SIG-M5 treated with dmso at 0.1 percent for 504 hours (cell line): ENCODE measurements around the gene PRF1.
"Not testable (repeated sequence)": the region's sequence is repeated elsewhere in the genome, so short reads cannot be mapped to it uniquely, and the experiment has no call there.

Experiments used
- DNase-seq: peaks from one replicate; lab custom pipeline; 2025; ENCODE audit not compliant: unreplicated experiment; lab: John Stamatoyannopoulos, UW

Gene PRF1

DNA sequence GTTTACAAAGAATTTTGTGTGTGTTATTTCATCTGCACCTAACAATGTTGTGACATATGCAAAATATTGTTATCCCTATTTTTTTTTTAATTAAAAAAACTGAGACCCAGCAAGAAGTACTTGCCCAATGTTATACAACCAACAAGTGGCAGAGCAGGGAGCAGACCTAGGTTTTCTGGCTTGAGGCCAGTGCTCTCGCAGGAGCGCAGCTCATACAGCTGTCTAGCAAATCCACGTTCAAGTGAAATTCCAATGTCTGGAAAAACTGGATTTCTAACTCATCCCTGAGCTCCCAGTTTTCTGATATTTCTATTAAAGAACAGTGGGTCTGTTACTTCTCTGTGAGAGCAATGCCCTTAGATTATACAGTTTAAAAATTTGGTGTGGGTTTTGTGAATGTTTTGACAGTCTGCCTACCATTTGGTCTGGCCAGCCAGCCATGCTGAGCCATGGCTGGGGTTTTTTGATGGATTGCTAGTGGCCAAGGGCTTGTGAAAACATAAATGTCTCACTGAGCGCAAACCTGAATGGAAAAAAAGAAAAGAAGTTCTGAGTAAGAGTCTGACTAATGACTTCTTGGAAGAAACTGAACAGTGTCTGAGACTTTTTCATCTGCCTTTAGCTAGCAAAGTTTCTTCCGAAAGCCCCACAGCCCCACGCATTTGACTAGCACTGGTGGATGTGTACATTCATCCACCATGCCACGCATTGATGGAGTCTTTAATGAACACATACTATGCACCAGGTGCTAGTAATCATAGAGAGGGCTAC is 15.4 kb upstream of the PRF1 start:
- no peak for DNase-seq

DNA sequence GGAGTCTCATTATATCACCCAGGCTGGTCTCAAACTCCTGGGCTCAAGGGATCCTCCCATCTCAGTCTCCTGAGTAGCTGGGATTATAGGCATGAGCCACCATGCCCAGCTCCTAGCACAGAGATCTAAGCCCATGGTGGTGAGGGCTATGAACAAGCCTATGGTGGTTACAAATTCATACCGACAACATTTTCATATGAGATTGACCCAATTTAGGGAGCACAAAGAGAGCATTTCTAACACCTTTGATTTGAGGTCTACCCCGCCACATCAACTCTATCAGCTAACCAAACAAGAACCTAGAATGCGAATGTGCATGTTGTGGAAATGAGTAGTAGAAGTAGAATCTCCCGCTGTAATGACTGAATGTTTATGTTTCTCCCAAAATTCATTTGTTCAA is 14.2 kb upstream of the PRF1 start:
- no peak for DNase-seq

DNA sequence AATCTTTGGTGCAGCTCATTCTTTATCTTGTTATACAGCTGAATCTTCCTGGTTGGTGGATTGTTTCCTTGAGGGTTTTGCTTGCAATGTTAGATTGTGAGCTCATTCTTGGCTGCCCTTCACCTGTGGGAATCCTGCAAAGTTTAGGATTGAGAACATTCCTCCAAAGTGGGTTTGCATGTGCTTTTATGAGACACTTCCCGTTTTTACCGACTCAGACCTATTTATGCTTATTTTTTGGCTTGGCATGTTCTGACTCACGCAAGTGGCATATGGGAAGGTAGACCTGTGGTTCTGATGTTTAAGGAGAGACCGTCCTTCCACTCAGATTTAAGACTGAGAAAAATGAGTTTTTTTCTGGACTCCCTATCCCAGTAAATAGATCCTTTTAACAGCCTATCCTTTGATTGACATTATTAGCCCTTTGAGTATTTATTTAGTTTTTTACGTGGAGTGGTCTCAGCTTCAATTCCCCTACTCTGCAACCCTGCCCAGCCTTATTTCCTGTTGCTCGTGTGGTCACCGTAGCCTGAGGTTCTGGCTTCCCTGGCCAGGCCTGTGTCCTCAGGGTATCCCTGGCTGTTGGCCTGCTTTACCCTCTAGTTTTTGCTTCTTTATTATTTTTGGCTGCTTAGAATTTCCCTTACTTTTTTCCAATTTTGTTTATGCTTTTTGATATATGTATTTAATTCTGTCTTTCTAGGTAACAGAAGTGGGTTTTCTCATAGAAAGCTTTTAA is 13.4 kb upstream of the PRF1 start:
- DNase-seq: peak; percentile 5

DNA sequence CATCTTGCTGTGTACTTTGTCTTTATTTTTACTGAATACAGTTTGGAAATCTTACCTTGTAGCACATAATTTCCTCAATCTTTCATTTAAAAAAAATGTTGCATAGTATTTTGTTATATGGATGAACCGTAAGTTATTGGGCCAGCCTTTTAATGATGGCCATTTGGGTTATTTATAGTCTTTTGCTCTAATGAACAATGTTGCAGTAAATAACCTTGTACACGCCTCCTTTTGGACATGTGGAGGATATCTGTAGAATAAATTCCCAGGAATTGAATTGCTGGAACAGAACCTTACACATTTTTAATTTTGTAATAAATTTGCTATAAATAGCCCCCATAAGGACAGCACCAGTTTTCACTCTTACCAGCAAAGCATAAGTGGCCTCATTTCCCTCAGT is 12.7 kb upstream of the PRF1 start:
- no peak for DNase-seq

DNA sequence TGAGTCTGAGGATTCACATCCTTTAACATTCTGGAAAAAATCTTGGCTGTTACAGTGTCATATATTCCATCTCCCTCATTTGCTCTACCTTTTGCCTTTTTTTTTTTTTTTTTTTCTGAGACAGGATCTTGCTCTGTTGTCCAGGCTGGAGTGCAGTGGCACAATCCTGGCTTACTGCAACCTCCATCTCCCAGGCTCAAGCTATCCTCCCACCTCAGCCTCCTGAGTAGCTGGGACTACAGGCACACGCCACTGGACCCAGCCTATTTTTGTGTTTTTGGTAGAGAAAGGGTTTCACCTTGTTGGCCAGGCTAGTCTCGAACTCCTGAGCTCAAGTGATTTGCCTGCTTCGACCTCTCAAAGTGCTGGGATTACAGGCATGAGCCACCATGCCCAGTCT is 11.8 kb upstream of the PRF1 start:
- DNase-seq: not testable (repeated sequence)

DNA sequence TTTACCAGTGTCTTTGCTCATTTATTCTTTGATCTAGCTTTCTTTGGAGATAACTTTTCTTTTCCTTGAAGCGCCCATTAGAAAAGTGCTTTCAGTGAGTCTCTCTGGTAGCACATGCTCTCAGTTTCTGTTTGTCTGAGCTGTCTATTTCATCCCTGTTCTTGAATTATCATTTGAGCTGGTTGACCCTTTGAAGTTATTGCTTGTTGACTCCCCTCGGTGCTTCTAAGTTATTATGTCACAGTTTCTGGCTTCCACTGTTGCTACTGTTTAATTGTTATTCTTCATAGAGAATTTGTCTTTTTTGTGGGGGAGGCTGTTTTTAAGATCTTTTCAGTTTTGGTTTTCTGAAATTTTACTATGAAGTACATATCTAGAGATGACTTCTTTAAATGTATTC is 11.4 kb upstream of the PRF1 start:
- DNase-seq: no peak

DNA sequence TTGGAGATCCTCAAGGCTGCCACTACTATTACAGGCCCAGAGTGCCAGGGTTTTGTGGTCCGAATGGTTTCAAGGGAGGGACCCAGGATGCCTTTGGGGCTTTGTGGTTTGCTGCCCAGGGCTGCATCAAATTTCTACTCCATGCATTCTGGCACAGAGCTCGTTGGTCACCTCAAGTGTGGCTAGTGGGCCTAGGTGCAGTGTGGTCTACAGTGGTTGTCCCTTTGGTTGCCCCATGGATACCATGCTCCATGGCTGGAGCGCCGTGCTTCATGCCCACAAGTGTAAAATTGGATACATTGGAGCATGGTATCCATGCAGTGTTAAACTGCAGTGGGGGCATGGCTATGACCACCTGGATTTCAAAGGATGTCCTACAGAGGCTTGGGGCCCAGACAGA is 5.4 kb upstream of the PRF1 start:
- no peak for DNase-seq

DNA sequence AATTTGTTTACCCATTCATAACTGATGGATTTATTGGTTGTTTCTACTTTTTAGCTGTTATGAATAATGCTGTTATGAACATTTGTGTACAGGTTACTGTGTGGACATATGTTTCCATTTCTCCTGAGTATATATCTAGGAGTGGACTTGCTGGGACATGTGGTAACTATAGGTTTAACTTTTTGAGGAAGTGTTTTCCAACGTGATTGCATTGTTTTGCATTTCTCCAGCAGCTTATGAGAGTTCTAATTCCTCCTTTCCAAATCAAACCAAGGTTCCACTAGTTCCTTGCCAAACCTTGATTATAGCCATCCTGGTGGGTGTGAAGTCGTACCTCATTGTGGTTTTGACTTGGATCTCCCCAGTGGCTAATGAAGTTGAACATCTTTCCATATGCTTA is 2.6 kb upstream of the PRF1 start:
- DNase-seq: peak; percentile 17

DNA sequence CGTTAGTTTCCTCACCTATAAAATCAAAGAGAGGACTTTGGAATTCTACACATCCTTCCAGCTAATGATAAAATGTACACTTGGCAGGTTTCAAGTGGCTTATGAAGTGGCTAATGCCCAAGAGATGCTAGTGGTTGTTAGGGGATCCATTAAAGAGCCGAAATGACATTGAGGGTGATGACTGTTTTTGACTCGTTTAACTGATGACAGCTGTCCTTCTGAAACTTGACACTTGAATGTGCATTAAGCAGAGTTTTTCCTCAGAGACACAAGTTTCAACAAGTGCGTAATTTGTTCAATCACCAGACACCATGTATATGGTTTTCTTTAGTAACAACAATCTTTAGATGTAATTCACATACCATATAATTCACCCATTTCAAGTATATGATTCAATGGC is 1.6 kb upstream of the PRF1 start:
- DNase-seq: no peak

DNA sequence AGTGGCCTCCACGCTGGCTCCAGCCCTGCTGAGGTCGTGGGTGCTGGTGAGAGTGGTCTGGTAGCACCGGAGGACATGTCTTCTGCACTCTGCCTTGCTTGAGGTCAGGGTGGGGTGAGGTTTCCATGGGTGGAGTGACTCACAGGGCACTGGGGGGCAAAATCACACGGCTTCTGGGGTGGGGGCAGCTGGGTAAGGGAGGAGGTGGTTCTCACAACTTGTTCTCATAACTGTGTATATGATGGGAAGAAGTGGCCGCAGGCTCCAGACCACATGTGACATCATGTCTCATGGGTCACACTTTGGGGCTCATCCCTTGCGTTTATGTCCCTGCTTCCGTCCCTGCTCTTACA is 884 bp upstream of the PRF1 start:
- DNase-seq: no peak

DNA sequence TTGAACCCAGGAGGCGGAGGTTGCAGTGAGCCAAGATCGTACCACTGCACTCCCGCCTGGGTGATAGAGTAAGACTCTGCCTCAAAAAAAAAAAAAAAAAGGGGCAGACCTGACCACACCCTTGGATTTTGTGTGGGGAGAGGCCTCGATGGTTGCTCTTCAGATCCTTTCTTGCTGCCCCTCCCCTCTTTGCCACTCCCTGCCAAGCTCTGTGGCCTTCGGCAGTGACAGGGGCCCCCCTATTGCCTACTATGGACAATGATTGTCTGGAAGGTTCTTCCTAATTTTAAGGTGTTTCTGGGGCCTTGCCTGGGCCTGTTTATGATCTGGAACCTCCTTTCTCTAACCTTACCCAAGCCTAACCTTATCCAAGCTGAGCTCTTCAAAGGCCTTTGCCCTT is 795 bp downstream of the PRF1 start:
- DNase-seq: no peak

DNA sequence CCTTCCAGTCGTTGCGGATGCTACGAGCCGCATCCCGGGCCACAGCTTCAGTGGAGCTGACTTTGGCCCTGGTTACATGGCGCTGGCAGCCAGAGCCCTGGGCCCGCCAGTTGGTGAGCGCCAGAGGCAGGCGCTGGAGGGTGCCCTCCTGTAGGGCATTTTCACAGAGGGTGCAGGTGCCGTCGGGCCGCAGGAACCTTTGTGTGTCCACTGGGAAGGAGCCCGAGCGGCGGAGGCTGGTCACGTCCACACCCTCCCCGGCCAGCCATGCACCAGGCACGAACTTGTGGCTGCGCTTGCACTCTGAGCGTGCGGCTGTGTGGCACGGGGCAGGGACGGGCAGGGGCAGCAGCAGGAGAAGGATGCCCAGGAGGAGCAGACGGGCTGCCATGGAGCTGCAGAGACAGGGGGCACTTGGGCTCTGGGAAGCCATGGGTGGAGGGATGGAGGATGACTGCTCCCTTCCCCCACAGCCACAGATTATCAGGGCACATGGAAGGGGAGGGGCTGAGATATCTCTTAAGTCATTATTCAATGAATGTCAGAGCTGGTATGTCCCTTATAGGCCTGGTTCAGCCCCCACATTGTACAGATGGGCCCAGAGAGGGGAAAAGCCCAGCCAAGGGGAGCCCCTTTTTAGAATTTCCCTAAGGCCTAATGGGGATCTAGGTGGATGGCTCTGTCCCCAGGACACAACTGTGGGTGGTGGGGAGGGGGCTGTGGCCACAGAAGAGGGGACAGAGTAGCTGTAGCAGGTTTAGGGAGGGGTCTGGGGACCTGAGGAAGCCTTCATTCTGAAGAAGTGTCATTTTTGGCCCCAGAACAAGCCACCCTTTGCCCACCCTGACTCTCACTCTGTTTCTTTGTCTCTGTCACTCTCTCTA is 1.8 kb downstream of the PRF1 start:
- no peak for DNase-seq

DNA sequence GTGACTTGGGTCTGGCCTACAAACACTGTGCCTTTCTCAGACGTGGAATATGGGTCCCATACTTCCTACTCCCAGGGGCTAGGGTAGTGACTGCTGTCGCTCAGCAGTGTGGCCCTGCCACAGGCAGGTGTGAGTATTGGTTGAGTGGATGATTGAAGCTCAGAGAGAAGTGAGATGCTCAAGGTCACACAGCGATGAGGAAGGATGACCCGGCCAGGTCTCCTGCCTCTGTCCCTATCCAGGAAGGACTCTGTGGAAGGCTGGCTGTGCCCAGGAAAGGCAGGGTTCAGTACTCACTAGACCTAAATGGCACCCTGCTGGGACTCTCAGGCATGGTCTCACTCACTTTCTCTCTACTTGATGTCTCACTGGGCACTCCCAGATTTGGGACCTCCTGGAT is 2.8 kb downstream of the PRF1 start:
- no peak for DNase-seq

DNA sequence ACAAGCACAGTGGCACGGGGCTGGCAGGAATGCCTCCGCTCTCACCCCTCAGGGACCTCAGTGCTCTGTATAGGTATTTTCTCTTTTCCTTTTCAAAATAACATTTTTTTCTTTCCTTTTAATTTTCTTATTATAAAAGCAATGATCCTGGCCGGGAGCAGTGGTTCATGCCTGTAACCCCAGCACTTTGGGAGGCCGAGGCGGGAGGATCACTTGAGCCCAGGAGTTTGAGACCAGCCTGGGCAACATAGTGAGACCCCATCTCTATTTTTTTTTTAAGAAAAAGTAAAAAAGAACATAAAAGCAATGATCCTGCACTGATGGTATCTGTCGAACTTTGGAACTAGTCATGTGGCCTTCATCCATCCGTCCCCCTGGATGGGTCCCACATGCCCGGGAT is 3.2 kb downstream of the PRF1 start:
- DNase-seq: no peak

DNA sequence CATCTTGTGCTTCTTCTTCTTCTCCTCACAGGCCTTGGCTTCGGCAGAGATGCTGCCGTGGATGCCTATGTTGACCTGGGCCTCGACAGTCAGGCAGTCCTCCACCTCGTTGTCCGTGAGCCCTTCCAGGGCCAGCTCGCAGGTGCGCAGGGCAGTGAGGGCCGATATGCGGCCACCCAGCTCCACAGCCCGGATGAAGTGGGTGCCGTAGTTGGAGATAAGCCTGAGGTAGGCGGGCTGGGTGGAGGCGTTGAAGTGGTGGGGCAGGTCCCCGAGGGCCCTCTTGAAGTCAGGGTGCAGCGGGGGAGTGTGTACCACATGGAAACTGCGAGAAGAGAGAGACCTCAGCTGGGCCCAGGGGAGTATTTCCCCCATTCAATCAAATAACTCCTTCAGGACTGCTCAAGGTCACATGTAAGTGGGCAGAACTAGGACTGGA is 3.7 kb downstream of the PRF1 start:
- no peak for DNase-seq

DNA sequence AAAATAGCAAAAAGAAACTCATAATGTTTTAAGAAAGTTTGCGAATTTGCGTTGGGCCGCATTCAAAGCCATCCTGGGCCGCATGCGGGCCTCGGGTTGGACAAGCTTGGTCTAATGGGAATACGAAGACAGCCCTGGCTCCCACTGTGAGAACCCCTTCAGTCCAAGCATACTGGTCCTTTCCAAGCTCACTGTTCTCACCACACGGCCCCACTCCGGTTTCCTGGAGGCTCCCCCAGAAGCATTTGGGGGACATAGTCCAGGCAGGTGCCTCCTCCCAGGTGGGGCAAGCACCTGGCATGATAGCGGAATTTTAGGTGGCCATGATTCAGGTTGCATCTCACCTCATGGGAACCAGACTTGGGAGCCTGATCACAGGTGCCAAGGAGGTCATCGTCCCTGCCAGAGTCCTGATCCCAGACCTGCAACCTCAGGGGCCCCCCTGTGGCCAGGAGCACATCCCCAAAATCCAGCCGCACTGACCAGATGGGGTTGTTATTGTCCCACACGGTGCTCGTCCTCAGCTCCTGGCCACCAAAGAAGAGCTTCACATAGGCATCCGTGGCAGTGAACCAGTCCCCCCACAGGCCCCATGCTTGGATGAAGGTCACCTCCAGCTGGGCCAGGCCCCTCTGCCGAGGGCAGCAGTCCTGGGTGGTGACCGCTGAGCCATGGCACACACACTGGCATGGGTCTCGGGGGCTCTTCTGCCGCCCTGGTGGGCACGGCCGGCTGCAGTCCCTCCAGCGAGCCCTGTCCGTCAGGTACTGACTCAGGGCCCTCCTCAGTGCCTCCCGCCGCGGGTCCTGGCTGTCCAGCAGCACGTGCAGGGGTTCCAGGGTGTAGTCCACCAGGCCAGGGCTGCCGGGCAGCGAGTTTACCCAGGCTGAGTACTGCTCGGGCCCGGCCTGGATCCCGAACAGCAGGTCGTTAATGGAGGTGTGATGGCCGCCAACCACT is 4.4 kb downstream of the PRF1 start:
- no peak for DNase-seq

DNA sequence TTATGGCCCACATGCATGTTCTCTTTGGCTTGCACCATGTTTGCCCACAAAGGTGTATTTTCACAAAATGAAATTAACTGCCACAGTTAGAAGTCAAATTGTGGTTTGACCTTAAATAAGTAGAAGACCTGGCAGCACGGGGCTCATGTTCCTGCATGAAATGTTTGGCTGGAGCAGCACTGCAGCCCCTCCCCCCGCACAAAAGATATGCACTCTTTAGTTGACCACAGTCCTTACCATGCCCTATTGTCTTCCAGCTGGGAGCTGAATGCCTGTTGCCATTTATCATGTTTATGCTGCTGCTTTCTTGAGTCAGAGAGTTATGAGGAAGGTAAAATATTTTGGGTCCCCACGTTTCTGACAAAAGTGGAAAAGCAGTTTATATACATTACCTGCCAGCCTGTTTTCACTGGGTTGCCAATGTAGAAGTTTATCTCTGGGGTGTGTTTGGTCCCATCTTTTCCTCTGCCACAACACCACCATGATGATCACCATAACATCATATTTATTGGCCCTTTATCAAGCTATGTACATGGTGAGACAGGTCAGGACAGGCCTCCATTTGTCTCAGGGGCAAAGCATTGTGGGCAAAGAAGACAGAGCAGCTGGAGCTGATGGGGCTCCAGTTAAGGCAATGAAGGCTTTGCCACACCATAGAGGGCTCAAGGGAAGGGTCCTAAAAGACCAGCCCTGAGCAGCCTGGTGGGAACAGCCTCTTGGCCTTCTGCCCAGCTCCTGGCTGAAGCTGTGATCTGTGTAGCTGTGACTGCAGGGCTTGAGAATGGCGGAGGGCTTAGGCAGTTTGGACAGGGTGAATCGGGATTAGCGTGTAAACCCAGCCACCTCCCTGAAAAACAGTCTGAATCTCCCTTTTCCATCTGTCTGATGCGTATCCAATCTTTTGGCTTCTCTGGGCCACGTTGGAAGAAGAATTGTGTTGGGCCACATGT is 5.4 kb downstream of the PRF1 start:
- no peak for DNase-seq

DNA sequence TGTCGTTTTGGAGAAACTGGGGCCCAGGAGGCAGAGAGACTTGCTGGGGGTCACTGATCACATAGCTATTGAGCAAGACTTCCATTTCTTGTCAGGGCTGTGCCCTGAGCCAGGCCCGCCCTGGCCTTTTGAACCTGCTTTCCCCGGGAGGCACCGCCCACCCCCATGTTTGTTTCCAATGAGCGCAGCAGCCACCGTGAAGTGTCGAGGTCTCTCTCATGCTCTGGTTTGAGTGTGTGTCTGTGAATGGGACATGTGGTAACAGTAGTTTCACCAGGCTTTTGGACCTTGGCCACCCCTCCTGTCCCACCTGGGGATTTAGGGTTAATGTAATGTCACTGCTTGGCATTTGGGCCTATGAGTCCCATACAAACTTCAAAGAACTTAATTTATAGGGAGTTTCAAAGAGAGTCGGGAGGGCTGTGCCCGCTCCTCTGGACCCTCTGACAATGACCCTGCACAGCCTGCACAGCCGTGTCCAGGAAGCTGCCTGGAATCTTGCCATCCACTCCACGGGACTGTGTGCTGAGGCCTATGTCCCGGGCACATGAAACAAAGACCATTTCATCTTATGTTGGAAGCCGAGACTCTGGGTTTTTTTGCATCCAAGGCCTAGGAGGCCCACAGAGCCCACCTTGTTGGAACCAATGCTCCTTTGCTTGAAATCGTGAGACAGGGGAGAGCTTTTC is 6.3 kb downstream of the PRF1 start:
- DNase-seq: no peak

DNA sequence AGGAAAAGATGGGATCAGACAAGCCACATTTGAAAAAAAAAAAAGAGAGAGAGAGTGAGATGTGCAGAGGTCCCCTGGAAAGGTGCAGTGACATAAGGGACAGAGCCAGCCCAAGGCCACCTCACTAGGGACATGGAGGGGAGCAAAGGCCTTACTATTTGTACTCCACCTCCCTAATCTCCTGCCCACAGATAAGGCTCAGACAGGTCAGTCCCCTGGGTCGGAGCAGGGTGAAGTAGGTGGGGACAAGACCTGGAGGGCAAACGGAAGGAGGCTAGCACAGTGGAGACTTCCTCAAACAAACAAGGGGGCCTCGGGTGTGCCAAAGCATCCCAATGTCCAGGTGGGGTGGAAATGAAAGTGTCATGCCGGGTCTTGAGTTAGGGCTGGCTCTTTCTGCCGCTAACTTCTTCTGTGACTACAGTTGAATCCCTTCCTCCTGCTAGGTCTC is 7.0 kb downstream of the PRF1 start:
- no peak for DNase-seq
